Cerebellar cortex (tissue), 1 donor: ENCODE measurements around the gene FEM1B.
A peak's percentile ranks its signal among the peaks of the same experiment; 100 is the strongest.

Source experiments
- DNase-seq: peaks from one replicate; pipeline ENCODE4 v3.0.0-alpha.2; 2015; ENCODE audit warnings: low spot score

FEM1B gene

GRCh38 chr15:68285259-68285980 lies 7.9 kb downstream of the FEM1B start:
- no peak for DNase-seq

GRCh38 chr15:68286256-68286655 lies 8.7 kb downstream of the FEM1B start:
- no peak for DNase-seq

- no peak for DNase-seq
These were observed 11.5 kb downstream of the FEM1B start for GRCh38 chr15:68289057-68289456.

- DNase-seq: no peak
These were observed 12.2 kb downstream of the FEM1B start for GRCh38 chr15:68289621-68290352.

GRCh38 chr15:68290715-68291114 lies 13.2 kb downstream of the FEM1B start:
- no peak for DNase-seq

GRCh38 chr15:68292157-68292781 lies 14.7 kb downstream of the FEM1B start:
- DNase-seq: no peak

GRCh38 chr15:68292967-68293366 lies 15.4 kb downstream of the FEM1B start:
- no peak for DNase-seq

GRCh38 chr15:68295014-68295805 lies 17.7 kb downstream of the FEM1B start:
- no peak for DNase-seq

- no peak for DNase-seq
These were observed 20.8 kb downstream of the FEM1B start for GRCh38 chr15:68298336-68298735.

- no peak for DNase-seq
These were observed 21.4 kb downstream of the FEM1B start for GRCh38 chr15:68298882-68299381.

GRCh38 chr15:68299436-68299835 lies 21.9 kb downstream of the FEM1B start:
- no peak for DNase-seq

GRCh38 chr15:68300115-68300940 lies 22.8 kb downstream of the FEM1B start:
- no peak for DNase-seq

GRCh38 chr15:68301301-68301700 lies 23.8 kb downstream of the FEM1B start:
- no peak for DNase-seq

GRCh38 chr15:68302729-68303128 lies 25.2 kb downstream of the FEM1B start:
- DNase-seq: no peak

- no peak for DNase-seq
These were observed 25.6 kb downstream of the FEM1B start for GRCh38 chr15:68303134-68303533.

- no peak for DNase-seq
These were observed 26.3 kb downstream of the FEM1B start for GRCh38 chr15:68303560-68304436.

- peak; percentile 24 for DNase-seq
These were observed 27.2 kb downstream of the FEM1B start for GRCh38 chr15:68304589-68305337.

- no peak for DNase-seq
These were observed 27.9 kb downstream of the FEM1B start for GRCh38 chr15:68305420-68305871.
